HepG2 (cell line): ENCODE data around the gene MYL6B. TPM values are rescaled to one million over a fixed set of nuclear protein-coding genes. Genes with fewer than 3 reads are reported as not detected.

ENCODE experiments used
- ATAC-seq: fragments of 200-7000 bp; cut with Tn5 transposase; 3 replicates; pipeline ENCODE4 v1.9.1; 2020; ENCODE audit warnings: mild to moderate bottlenecking, moderate library complexity
- BruUV-seq: library from RNA; stranded (reverse); fragments of 400-500 nt; replicated peaks from 2 replicates; lab custom pipeline; 2021; lab: Mats Ljungman, UMichigan
- CTCF ChIA-PET: fragments of 300-600 bp; formaldehyde crosslinking; extraction: SDS; loops from one replicate; lab custom pipeline; 2021; ENCODE audit warnings: low total read pairs, inconsistent platforms, low intra/inter-chr PET ratio; lab: Yijun Ruan, JAX
- POLR2A ChIA-PET: fragments of 350-600 bp; sonication (Branson Sonifier 250); formaldehyde crosslinking; loops from one replicate; lab custom pipeline; 2020; ENCODE audit warnings: antibody characterized with exemption, inconsistent platforms; lab: Yijun Ruan, JAX
- DNase-seq: peaks from one replicate; pipeline ENCODE4 v3.0.0-alpha.2; 2015; ENCODE audit warnings: low spot score
- FAIRE-seq: peaks from 3 replicates; lab custom pipeline; 2011; peaks lifted over from hg19 to GRCh38; lab: Jason Lieb, UNC
- H2AFZ ChIP-seq: one replicate; pipeline ENCODE4 v1.6.1; 2011; ENCODE audit warnings: low read length, inconsistent platforms
- H3K27ac ChIP-seq: fragments of 300-600 bp; 3 replicates; pipeline ENCODE4 v1.8.0; 2011; ENCODE audit warnings: mixed run types, mild to moderate bottlenecking, mixed read lengths, low read length, inconsistent platforms; ENCODE audit not compliant: insufficient read depth; ENCODE audit errors: extremely low read length
- H3K27me3 ChIP-seq, 2 experiments: fragments of 200-600 bp in 1 of 2; 2 replicates in 1 of 2; 3 replicates in 1 of 2; pipeline versions ENCODE4 v1.6.0 to v1.8.0; 2011; ENCODE audit warnings: low read length in 2 of 2, mild to moderate bottlenecking in 2 of 2, moderate library complexity in 2 of 2, inconsistent platforms in 1 of 2; ENCODE audit not compliant: insufficient read depth in 2 of 2, control insufficient read depth in 1 of 2
- H3K36me3 ChIP-seq, 2 experiments: fragments of 200-600 bp in 1 of 2; replicated peaks in 1 of 2; 2 replicates in 1 of 2; 3 replicates in 1 of 2; pipeline versions ENCODE4 v1.5.1 to v1.8.0; 2011; ENCODE audit warnings: low read length in 2 of 2, inconsistent platforms in 1 of 2; ENCODE audit not compliant: insufficient read depth in 2 of 2, control insufficient read depth in 1 of 2
- H3K4me1 ChIP-seq: 2 replicates; pipeline ENCODE4 v1.5.1; 2012; ENCODE audit warnings: low read length, inconsistent platforms; ENCODE audit not compliant: insufficient read depth
- H3K4me2 ChIP-seq: 2 replicates; pipeline ENCODE4 v1.6.0; 2011; ENCODE audit warnings: low read depth, low read length, inconsistent platforms
- H3K4me3 ChIP-seq, 3 experiments: fragments of 200-600 bp in 1 of 3; sonication (generic), shearing (Covaris generic) in 1 of 3; replicated peaks in 1 of 3; 2 replicates each; pipeline ENCODE4 v1.5.1; 2011 to 2016; ENCODE audit warnings: low read length in 3 of 3, inconsistent platforms in 2 of 3, low read depth in 2 of 3, mild to moderate bottlenecking in 2 of 3, control low read depth in 1 of 3, mixed read lengths in 1 of 3; ENCODE audit not compliant: insufficient read depth in 1 of 3
- H3K79me2 ChIP-seq: one replicate; pipeline ENCODE4 v1.6.1; 2011; ENCODE audit warnings: low read length, inconsistent platforms; ENCODE audit not compliant: insufficient read depth
- H3K9ac ChIP-seq: 2 replicates; pipeline ENCODE4 v1.6.0; 2011; ENCODE audit warnings: mild to moderate bottlenecking, low read depth, low read length, inconsistent platforms; ENCODE audit not compliant: insufficient read depth
- H3K9me3 ChIP-seq: 2 replicates; pipeline ENCODE4 v1.5.1; 2012; ENCODE audit warnings: mild to moderate bottlenecking, low read length
- H4K20me1 ChIP-seq: 2 replicates; pipeline ENCODE4 v1.6.0; 2011; ENCODE audit warnings: inconsistent platforms, mild to moderate bottlenecking, low read length, moderate library complexity; ENCODE audit not compliant: insufficient read depth
- BRD4 ChIP-seq: sonication (generic); formaldehyde crosslinking; IDR thresholded peaks from 2 replicates; pipeline ENCODE4 v1.4.0; 2020; ENCODE audit warnings: missing genetic modification reagents
- CCAR2 ChIP-seq: fragments of 200-400 bp; formaldehyde crosslinking; optimal IDR thresholded peaks from 2 replicates; pipeline ENCODE3; 2018; ENCODE audit warnings: low read depth, mild to moderate bottlenecking, low read length, moderate library complexity
- FOSL1 ChIP-seq: sonication (generic); formaldehyde crosslinking; IDR thresholded peaks from 2 replicates; pipeline ENCODE4 v1.9.0; 2021; ENCODE audit warnings: missing genetic modification reagents, borderline replicate concordance
- IRF2 ChIP-seq: IDR thresholded peaks from 2 replicates; pipeline ENCODE4 v1.6.1; 2018; ENCODE audit warnings: missing genetic modification reagents, missing compliant biosample characterization
- NBN ChIP-seq: fragments of 450-650 bp; conservative IDR thresholded peaks from 2 replicates; pipeline ENCODE4 v1.6.1; 2017
- SMC3 ChIP-seq: IDR thresholded peaks from 2 replicates; pipeline ENCODE4 v1.6.1; 2011; ENCODE audit warnings: low read length, improper control_type of control experiment
- TSC22D2 ChIP-seq: sonication (generic); formaldehyde crosslinking; IDR thresholded peaks from 2 replicates; pipeline ENCODE4 v1.5.1; 2020; ENCODE audit warnings: missing genetic modification reagents, mild to moderate bottlenecking, borderline replicate concordance
- ZFP82 ChIP-seq: sonication (generic); formaldehyde crosslinking; IDR thresholded peaks from 2 replicates; pipeline ENCODE4 v1.5.1; 2020; ENCODE audit warnings: mild to moderate bottlenecking, missing genetic modification reagents, borderline replicate concordance
- ZNF318 ChIP-seq: sonication (generic); formaldehyde crosslinking; IDR thresholded peaks from 2 replicates; pipeline ENCODE4 v1.4.0; 2020; ENCODE audit warnings: mild to moderate bottlenecking, missing genetic modification reagents
- ZNF615 ChIP-seq: sonication (generic); formaldehyde crosslinking; IDR thresholded peaks from 2 replicates; pipeline ENCODE4 v1.5.0; 2020; ENCODE audit warnings: mild to moderate bottlenecking, missing genetic modification reagents, borderline replicate concordance
- ZNF670 ChIP-seq: sonication (generic); formaldehyde crosslinking; IDR thresholded peaks from 2 replicates; pipeline ENCODE4 v1.8.0; 2022; ENCODE audit warnings: mild to moderate bottlenecking, missing genetic modification reagents, borderline replicate concordance
- ZNF713 ChIP-seq: sonication (generic); formaldehyde crosslinking; IDR thresholded peaks from 2 replicates; pipeline ENCODE4 v1.4.0; 2020; ENCODE audit warnings: mild to moderate bottlenecking, missing genetic modification reagents
- ZNF782 ChIP-seq: sonication (generic); formaldehyde crosslinking; IDR thresholded peaks from 2 replicates; pipeline ENCODE4 v1.4.0; 2020; ENCODE audit warnings: missing genetic modification reagents, mild to moderate bottlenecking, borderline replicate concordance
- WGBS: methylation state at CpG from one replicate; pipeline ENCODE4 v1.1.6; 2017; ENCODE audit warnings: low lambda C conversion rate; 5-methylcytosine and 5-hydroxymethylcytosine counted together
- in situ Hi-C: cut with HindIII; loops from 2 replicates; pipeline ENCODE4 v1.10.0; 2017; ENCODE audit warnings: low pct_unique_long_range_greater_than_20kb; ENCODE audit not compliant: extremely low pct_ligation_motif_present
- intact Hi-C: fragments of 100-400 bp; cut with micrococcal nuclease; formaldehyde crosslinking; loops from one replicate; pipeline ENCODE4 v1.10.0; 2022; ENCODE audit not compliant: unreplicated experiment
- polyA plus RNA-seq, 8 experiments: library from polyadenylated mRNA; depleted of rRNA in 3 of 8; stranded (reverse) in 7 of 8; unstranded in 1 of 8; fragments of >200 nt; fragmentation: Illumina TruSeq in 4 of 8; extraction: Trizol in 4 of 8; gene quantifications; 2 replicates each; pipeline versions ENCODE4 v1.2.1 to v1.2.3, GENCODE V29; 2011 to 2016; ENCODE audit warnings: low read depth in 4 of 8, missing spikeins in 1 of 8, mixed read lengths in 1 of 8; ENCODE audit not compliant: insufficient read depth in 1 of 8
- total RNA-seq, 5 experiments: library from RNA; depleted of rRNA; stranded (reverse); fragments of >200 nt; fragmentation: Illumina TruSeq; extraction: Trizol; gene quantifications; 2 replicates each; pipeline ENCODE4 v1.2.3, GENCODE V29; 2016; ENCODE audit warnings: low read depth in 1 of 5

Gene MYL6B
- total and polyA plus RNA-seq, 2 of the 13 experiments (the other 11 are each of a cell fraction or from before 2014, with no cell fraction given) = 75.7 to 88.7 TPM

- CTCF ChIA-PET = no interaction called here
- intact Hi-C loops = no loop called here
Observed at GRCh38 chr12:56129942-56130495, 22.4 kb upstream of the MYL6B start.

More at GRCh38 chr12:56129942-56130495, 22.4 kb upstream of the MYL6B start:
- no TSS peak for BruUV-seq
- Histone ChIP-seq H2AFZ (no peak overlapping the region), H3K27ac (no peak overlapping the region), H3K4me1 (peaks cover 43% of the 10 kb centered on the region), H3K36me3 (peaks cover 17 to 37% of the 10 kb centered on the region in 2 experiments), H4K20me1 (no peaks in the 10 kb centered on the region), H3K4me3 (peak overlapping the region in 2 of 3 experiments; percentile 72 to 83; a peak in 1 of 6 replicates), H3K27me3 (no peaks in the 10 kb centered on the region), H3K4me2 (peak overlapping the region; percentile 86), H3K9ac (peak overlapping the region; percentile 80; the same call in 1 of the 2 replicates), H3K79me2 (peaks cover 17% of the 10 kb centered on the region), H3K9me3 (no peaks in the 10 kb centered on the region)
- DNase-seq (no peak), ATAC-seq (no peak), FAIRE-seq (no peak)
- POLR2A ChIA-PET = no interaction called here
- WGBS = 92% methylated on average over 22 of the region's 22 CpGs
- in situ Hi-C loops = loop anchor here (5.0 kb wide), 1 partner anchor 57 kb away; the partner anchor contains the start of gene SMARCC2
- TF ChIP-seq SMC3 (no peak), IRF2 (CRISPR knock-in tag) (no peak), ZNF615 (CRISPR knock-in tag) (no peak), TSC22D2 (no peak), BRD4 (CRISPR knock-in tag) (no peak), ZNF318 (CRISPR knock-in tag) (no peak), FOSL1 (CRISPR knock-in tag) (no peak), ZNF782 (CRISPR knock-in tag) (no peak), NBN (no peak), ZNF670 (CRISPR knock-in tag) (no peak), ZNF713 (CRISPR knock-in tag) (no peak), ZFP82 (no peak), CCAR2 (no peak)
